ENCODE measurements around the gene COL5A1.

The COL5A1 gene

DNA sequence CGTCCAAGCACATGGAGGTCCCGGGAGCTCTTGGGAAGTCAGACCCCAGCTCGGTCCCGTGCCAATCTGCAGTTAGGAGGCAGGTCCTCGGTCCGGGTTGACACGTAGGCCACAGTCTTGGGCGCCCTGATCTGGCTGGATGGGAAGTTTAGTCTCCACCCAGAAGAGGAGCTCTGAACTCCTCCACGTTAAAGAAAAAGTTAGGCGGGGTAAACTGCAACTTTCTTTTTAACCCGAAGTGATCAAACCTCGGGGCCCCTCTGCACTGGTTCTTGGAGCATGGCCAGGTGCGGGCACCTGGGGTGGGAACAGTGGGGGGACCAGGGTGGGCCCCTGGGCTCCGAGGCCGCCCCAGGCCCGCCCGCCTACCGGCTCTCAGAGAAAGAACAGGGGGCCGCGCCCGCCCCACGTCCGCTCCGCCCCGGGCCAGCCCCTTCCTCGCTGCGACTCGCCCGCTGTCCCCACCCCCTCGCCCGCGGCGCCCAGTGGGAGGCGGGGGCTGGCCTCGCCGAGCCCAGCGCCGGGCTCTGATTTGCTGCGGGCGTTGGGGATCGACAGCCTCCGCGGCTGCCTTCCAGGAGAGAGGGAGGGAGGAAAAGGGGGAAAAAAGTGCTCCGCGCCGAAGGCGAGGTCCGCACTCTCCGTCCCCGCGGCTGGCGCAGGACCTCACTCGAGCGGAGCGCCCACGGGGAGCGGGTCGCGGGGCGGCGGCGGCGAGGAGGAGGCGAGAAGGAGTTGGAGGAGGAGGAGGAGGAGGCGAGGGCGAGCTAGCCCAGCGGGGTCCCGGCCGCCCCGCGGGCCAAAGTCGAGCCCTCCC, at the start of gene COL5A1:
TSS of gene COL5A1 (plus strand) at position 631 of the 817 bp plus-strand sequence. CDS start 385 bp downstream, outside the sequence.
- no peak for DNase-seq (ENCODE audit: insufficient read length, low spot score)
- FAIRE-seq, result no peak

DNA sequence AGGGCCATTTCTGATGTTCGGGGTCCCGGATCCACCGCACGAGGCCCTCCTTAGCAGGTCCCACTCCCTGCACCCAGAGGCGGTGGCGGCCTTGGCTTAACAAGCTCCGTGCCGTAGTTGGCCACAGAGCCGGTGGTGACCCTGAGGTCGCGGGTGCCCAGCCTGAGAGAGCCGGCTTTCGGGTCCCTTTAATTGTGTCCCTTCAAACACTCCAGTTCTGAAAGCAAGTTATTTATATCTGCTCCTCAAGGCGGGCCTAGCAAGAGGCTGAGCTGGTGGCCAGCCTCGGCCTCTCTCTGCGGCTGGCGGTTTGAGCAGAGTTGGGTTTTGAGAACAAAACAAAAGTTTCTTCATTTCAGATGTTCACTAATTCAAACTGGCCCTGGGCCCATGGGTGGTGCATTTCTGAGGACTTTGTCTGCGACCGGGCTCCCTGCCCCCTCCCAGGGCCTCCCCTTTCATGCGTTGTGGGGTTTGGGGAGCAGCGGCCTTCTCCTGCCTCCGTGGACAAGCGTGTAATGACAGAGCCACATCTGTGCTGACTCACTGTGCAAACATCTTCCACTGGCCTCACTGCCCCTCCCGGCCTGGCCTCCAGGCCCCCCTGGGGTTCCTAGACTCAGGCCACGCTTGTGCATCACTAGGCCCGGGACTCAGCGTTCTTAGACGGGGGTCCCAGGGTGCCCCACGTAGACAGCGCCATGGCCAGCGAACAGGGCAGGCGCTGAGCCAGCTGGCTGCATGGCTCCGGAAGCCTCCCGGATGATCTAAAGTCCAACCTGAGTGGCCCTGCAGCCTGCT, 49.4 kb upstream of the COL5A1 start:
- no peak for DNase-seq (ENCODE audit: insufficient read length, low spot score)
- FAIRE-seq, result no peak

- no peak for FAIRE-seq
- no peak for DNase-seq (ENCODE audit: insufficient read length, low spot score)
Measured at GRCh38 chr9:134592819-134593200, 48.8 kb upstream of the COL5A1 start.

GRCh38 chr9:134593286-134594077, 48.1 kb upstream of the COL5A1 start:
- DNase-seq (ENCODE audit: insufficient read length, low spot score), result no peak
- FAIRE-seq, result no peak

DNA sequence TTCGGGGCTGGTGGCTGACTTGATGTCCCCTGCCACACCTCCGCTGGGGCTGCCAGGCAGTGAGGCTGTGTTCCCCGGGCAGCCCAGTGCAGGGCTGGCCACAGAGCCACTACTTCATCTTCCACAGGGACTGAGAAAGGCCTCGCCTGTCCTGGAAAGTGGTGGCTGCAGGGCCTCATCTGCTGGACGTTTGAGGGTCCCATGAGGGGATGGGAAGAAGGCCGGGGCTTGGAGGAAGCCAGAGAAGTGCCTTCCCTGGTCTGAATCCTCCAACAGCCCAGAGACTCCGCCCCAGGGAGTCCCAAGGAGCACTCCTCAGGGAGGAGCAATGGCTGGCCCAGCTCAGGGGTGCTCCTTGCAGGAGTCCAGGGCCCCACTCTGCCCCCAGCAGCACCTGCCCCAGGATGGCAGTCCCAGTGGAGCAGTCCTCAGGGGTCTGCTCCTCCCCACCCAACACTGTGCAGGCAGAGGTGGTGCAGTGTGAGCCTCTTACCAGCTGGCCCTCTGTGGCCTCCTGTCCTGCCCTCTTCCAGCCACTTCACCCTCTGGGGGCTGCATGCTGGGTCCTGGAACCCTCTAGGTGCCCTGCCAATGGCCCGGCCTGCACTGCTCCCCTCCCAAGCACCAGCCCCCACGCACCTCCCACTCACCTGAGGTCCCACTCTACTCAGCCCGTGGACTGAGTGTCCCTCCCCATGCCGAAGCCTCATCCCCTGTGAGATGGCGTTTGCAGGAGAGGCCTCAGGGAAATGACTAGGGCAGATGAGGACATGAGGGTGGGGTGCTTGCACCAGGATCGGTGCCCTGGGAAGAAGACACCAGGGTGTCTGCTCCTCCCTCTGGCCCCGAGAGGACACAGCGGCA, 47.3 kb upstream of the COL5A1 start:
- no peak for FAIRE-seq
- no peak for DNase-seq (ENCODE audit: insufficient read length, low spot score)

- no peak for FAIRE-seq
- DNase-seq (ENCODE audit: insufficient read length, low spot score), result no peak
Measured at GRCh38 chr9:134595014-134595413, 46.6 kb upstream of the COL5A1 start.

- no peak for DNase-seq (ENCODE audit: insufficient read length, low spot score)
- no peak for FAIRE-seq
Measured at GRCh38 chr9:134597041-134597913, 44.3 kb upstream of the COL5A1 start.

- no peak for DNase-seq (ENCODE audit: insufficient read length, low spot score)
- no peak for FAIRE-seq
Measured at GRCh38 chr9:134597957-134598883, 43.4 kb upstream of the COL5A1 start.

DNA sequence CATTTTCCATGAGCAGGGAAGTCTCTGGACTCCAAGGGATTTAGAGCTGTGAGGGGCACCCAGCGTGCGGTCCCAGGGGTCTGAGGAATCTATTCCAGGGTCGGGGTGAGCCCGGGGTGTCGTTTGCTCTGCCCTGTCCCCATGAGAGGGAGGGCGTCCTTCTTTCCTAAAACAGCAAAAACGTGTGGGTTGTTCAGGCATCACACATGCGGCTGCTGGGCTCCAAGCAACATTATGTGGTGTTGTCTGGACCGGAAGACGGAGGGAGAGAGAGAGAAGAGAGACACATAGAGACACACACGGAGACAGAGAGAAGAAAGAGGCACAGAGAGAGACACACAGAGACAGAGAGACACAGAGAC, 42.7 kb upstream of the COL5A1 start:
- no peak for DNase-seq (ENCODE audit: insufficient read length, low spot score)
- FAIRE-seq, result no peak

DNA sequence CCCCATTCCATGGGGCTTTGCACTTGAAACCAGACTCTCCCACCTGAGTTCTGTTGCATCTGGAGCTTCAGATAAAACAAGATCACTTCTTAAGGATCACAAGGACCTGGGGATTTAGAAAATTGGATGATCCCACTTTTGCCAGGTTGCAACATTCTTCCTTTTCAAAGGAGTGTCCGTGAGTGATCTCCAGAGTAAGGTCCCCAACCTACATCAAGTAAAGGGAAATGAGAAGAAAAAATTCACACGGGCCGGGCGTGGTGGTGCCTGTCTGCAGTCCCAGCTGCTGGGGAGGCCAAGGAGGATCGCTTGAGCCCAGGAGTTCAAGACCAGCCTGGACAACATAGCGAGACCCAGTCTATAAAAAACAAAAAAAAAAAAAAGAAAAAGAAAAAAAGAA, 41.2 kb upstream of the COL5A1 start:
- no peak for DNase-seq (ENCODE audit: insufficient read length, low spot score)
- no peak for FAIRE-seq

DNA sequence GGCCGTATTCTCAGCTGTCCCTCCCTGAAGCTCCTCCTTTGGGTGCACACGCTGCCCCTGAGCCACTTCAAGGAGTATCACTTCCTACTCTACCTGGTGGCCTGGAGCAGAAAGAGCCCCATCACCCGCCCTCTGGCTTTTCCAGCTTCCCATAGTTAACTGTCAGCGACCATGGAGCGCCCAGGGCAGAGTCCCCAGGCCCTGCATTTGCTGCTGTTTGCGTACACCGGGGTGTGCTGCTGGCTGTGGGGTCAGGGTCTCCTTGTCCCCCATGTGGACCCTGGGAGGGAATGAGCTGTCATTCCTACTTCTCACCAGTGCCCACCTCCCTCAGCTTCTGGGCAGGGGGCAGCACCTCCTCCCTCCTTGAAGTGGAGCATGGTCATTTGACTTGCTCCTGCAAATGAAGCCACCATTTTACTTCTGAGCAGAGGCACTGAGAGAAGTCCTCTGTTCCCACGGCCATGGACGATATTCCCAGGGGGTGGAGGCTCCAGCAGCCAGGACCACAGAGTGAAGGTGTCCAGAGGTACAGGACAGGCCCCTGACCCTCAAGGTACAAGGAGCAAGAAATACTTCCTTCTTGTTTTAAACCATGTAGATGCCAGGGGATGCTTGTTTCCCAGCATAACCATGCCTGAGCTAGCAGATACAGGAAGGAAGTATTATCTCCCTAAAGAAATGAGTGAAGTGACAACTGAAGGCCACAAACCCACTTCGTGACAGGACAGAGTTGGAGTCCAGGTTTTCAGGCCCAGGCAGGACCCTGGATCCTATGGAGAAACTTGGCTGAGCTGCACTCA, 40.6 kb upstream of the COL5A1 start:
- FAIRE-seq, result no peak
- no peak for DNase-seq (ENCODE audit: insufficient read length, low spot score)

DNA sequence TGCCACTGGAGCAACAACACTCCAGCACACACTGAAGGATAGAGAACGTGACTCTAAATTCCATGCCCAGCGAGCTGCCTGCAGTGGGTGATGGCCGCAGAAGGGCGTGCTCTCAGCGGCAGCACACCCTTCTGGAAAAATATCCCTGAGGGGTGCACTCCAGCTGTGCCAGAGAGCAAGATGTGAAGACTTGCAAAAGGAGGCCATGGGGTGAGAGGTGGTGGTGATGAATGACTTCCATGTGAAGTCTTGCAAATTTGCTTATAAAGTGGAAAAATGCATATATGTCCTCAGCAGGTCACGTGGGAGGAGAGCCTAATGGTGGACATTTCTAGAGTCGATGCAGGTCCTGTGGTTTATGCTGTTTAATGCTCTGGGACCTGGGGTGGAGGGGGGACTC, 39.8 kb upstream of the COL5A1 start:
- no peak for FAIRE-seq
- DNase-seq (ENCODE audit: insufficient read length, low spot score), result no peak

DNA sequence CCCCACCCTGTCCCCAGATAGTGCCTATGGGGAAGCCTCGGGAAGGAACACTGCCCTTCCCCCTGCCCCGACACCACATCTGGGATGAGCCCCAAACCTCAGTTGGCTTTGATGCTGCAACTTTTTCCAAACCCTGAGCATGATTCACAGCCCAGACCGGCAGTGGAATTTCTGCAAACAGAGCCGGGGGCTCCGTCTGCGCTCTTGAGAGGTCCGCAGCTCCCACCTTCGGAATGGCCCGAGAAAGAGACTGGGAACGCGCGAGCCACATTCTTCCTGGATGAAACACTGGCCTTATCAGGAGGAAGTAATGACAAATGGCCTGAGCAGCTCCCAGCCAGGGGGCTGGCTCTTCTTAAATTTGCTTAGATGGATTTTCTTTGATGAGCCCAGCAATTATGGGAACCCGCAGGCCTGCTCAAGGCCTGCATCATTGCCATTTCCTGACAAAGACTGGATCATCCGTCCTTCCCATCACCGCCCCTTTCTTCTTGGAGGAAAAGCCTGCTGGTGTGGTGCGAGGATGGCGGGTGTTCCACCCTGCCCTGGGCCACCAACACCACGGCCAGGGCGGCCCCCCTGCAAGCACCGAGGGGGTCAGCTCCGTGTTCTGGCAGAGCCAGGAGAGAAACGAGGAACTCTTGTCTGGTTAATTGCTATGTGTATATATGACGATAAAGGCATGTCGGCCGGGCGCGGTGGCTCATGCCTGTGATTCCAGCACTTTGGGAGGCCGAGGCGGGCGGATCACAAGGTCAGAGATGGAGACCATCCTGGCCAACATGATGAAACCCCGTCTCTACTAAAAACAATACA, 38.8 kb upstream of the COL5A1 start:
- FAIRE-seq (no peak), DNase-seq (ENCODE audit: insufficient read length, low spot score) (no peak)

DNA sequence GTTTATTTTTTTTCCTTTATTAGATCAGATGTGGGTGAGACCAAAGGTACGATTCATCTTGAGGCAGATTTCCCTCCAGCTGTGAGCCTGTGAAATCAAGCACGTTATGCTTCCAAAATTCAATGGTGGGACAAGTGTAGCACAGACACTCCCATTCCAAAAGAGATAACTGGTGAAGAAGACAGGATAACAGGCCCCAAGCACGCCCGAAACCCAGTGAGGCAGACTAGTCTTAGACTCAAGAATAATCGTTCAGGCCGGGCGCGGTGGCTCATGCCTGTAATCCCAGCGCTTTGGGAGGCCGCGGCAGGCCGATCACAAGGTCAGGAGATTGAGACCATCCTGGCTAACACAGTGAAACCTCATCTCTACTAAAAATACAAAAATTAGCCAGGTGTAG, 36.8 kb upstream of the COL5A1 start:
- no peak for DNase-seq (ENCODE audit: insufficient read length, low spot score)

GRCh38 chr9:134605351-134605965, 36.1 kb upstream of the COL5A1 start:
- no peak for FAIRE-seq
- DNase-seq (ENCODE audit: insufficient read length, low spot score), result no peak

More for the DNA sequence above, 36.8 kb upstream of the COL5A1 start:
- no peak for FAIRE-seq

- DNase-seq (ENCODE audit: insufficient read length, low spot score), result no peak
- FAIRE-seq, result no peak
Measured at GRCh38 chr9:134605966-134606357, 35.6 kb upstream of the COL5A1 start.

Data from GM19239 (cell line).